PC-3 (cell line): ENCODE data around the gene MAP2K2. TPM values are rescaled to one million over a fixed set of nuclear protein-coding genes. Genes with fewer than 3 reads are reported as not detected.

Experiments
- ATAC-seq: fragments of 200-7000 bp; cut with Tn5 transposase; 2 replicates; pipeline ENCODE4 v1.9.1; 2020; ENCODE audit warnings: mild to moderate bottlenecking, moderate library complexity
- BruUV-seq: library from RNA; stranded (reverse); fragments of 400-500 nt; replicated peaks from 2 replicates; lab custom pipeline; 2021; lab: Mats Ljungman, UMichigan
- CTCF ChIA-PET: fragments of 300-600 bp; sonication (Branson Sonifier 250); formaldehyde crosslinking; loops from one replicate; lab custom pipeline; 2022; ENCODE audit warnings: antibody characterized with exemption; lab: Charles Lee
- POLR2A ChIA-PET: fragments of 300-600 bp; sonication (Branson Sonifier 250); formaldehyde crosslinking; loops from one replicate; lab custom pipeline; 2022; ENCODE audit warnings: antibody characterized with exemption; ENCODE audit not compliant: unreplicated experiment; lab: Charles Lee
- DNase-seq: peaks from one replicate; pipeline ENCODE4 v3.0.0-alpha.2; 2015
- H2AFZ ChIP-seq: fragments of 300-600 bp; sonication (generic); 2 replicates; pipeline ENCODE4 v1.6.0; 2016; ENCODE audit warnings: antibody characterized with exemption, low read length
- H3F3A ChIP-seq: fragments of 300-600 bp; sonication (generic); one replicate; pipeline ENCODE4 v1.6.0; 2017; ENCODE audit warnings: antibody characterized with exemption, low read length, control low read depth, mild to moderate bottlenecking; ENCODE audit not compliant: unreplicated experiment
- H3K27ac ChIP-seq: fragments of 300-600 bp; sonication (generic); 2 replicates; pipeline ENCODE4 v1.5.1; 2016; ENCODE audit warnings: mild to moderate bottlenecking, low read length
- H3K27me3 ChIP-seq: fragments of 300-600 bp; sonication (generic); 2 replicates; pipeline ENCODE4 v1.6.1; 2016; ENCODE audit warnings: low read length, mixed read lengths
- H3K36me3 ChIP-seq: fragments of 300-600 bp; sonication (generic); 2 replicates; pipeline ENCODE4 v1.6.1; 2016; ENCODE audit warnings: low read depth, mixed run types, low read length, mixed read lengths
- H3K4me1 ChIP-seq: fragments of 300-600 bp; sonication (generic); 2 replicates; pipeline ENCODE4 v1.5.1; 2016; ENCODE audit warnings: low read length; ENCODE audit not compliant: insufficient read depth
- H3K4me2 ChIP-seq: fragments of 300-600 bp; sonication (generic); 2 replicates; pipeline ENCODE4 v1.6.0; 2016; ENCODE audit warnings: low read length
- H3K4me3 ChIP-seq: fragments of 300-600 bp; sonication (generic); 2 replicates; pipeline ENCODE4 v1.5.1; 2016; ENCODE audit warnings: mild to moderate bottlenecking, low read length, mixed read lengths
- H3K79me2 ChIP-seq: fragments of 300-600 bp; sonication (generic); 2 replicates; pipeline ENCODE4 v1.6.1; 2017; ENCODE audit warnings: low read length, mixed read lengths
- H3K9ac ChIP-seq: fragments of 300-600 bp; sonication (generic); 2 replicates; pipeline ENCODE4 v1.6.0; 2016; ENCODE audit warnings: mild to moderate bottlenecking, low read length
- H3K9me2 ChIP-seq: fragments of 300-600 bp; sonication (generic); replicated peaks from 2 replicates; pipeline ENCODE4 v1.6.1; 2016; ENCODE audit warnings: mixed run types, low read length, mixed read lengths
- H3K9me3 ChIP-seq: fragments of 300-600 bp; sonication (generic); 2 replicates; pipeline ENCODE4 v1.6.1; 2016; ENCODE audit warnings: low read length, mixed read lengths
- H4K20me1 ChIP-seq: fragments of 300-600 bp; sonication (generic); 2 replicates; pipeline ENCODE4 v1.6.1; 2016; ENCODE audit warnings: low read length, mixed read lengths
- EZH2 ChIP-seq: fragments of 300-600 bp; sonication (generic); IDR thresholded peaks from one replicate; pipeline ENCODE4 v1.6.1; 2017; ENCODE audit warnings: antibody characterized with exemption, mild to moderate bottlenecking, low read length; ENCODE audit not compliant: unreplicated experiment
- EZH2phosphoT487 ChIP-seq: fragments of 300-600 bp; sonication (generic); IDR thresholded peaks from 2 replicates; pipeline ENCODE4 v1.6.1; 2018; ENCODE audit warnings: mild to moderate bottlenecking, antibody characterized with exemption, low read length, borderline replicate concordance
- intact Hi-C: fragments of 100-400 bp; cut with micrococcal nuclease; formaldehyde crosslinking; loops from 2 replicates; pipeline ENCODE4 v1.9.0; 2023
- total RNA-seq: library from RNA; depleted of rRNA; stranded (reverse); fragments of >200 nt; gene quantifications from 2 replicates; pipeline ENCODE4 v1.2.3, GENCODE V29; 2014
- TF ChIP-seq, protein P1 (sequence below): fragments of 300-600 bp; sonication (generic); conservative IDR thresholded peaks from 2 replicates; pipeline ENCODE4 v1.5.1; 2017; ENCODE audit warnings: antibody characterized with exemption, low read depth, mild to moderate bottlenecking, low read length

The MAP2K2 gene
- total RNA-seq, 1 experiment from 2014 or later = 229 TPM

DNA sequence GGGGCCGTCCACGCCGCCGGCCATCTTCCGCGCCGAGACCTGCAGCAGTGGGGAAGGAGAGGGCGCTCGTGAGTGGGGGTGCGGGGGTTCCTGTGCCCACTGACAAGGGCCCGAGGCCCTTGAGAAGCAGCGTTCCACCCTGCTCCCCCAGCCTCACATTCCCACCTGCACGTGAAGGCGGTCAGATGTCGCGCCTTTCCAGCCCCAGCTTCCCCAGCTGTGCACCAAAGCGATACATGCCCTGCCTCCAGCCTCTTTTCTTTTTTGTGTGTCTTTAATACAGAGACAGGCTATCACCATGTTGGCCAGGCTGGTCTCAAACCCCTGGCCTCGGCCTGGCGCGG lies 68.7 kb downstream of the MAP2K2 start:
- CTCF ChIA-PET = no interaction called here
- H3K4me2 ChIP-seq = no peak overlapping the region
- intact Hi-C loops = no loop called here

DNA sequence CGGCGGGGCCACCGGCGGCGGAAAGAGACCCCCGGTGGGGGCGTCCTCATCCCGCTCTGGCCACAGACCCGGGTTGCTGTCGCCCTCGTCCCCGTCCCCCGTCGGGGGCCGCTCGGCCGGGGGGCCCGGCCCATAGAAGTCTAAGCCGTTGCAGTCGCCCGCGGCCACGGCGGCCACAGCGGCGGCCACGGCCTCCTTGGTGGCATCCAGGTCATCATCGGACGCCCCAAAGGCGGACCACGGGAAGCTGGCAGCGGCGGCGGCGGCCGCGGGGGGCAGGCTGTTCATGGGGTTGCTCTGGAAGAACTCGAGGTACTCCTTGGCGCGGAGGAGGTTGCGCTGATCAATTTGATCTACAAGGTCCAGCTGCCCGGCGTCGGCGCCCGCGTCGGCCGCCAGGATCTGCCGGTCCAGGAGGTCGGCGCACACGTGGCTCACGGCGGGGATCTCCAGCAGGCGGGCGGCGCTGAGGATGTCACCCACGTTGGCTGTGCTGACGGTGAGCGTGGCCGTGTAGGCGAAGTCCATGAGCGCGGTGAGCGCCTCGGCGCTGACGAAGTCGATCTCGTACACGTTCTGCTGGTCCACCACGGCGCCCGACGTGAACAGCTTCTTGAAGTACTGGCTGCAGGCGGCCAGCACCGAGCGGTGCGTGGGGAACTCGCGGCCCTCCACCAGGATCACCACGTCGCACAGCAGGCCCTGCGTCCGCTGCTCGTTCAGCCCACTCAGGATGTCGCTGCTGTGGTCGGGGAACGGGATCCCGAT lies 69.3 kb downstream of the MAP2K2 start:
- H3K27me3 ChIP-seq = no peaks in the 10 kb centered on the region
- no peak overlapping the region for H3K9ac ChIP-seq
- intact Hi-C loops = no loop called here
- DNase-seq = no peak
- no peak overlapping the region for H3K4me3 ChIP-seq
- H3K9me2 ChIP-seq = no peaks in the 10 kb centered on the region
- CTCF ChIA-PET = no interaction called here
- no peak for TF ChIP-seq EZH2phosphoT487
- TF ChIP-seq, protein P1, sequence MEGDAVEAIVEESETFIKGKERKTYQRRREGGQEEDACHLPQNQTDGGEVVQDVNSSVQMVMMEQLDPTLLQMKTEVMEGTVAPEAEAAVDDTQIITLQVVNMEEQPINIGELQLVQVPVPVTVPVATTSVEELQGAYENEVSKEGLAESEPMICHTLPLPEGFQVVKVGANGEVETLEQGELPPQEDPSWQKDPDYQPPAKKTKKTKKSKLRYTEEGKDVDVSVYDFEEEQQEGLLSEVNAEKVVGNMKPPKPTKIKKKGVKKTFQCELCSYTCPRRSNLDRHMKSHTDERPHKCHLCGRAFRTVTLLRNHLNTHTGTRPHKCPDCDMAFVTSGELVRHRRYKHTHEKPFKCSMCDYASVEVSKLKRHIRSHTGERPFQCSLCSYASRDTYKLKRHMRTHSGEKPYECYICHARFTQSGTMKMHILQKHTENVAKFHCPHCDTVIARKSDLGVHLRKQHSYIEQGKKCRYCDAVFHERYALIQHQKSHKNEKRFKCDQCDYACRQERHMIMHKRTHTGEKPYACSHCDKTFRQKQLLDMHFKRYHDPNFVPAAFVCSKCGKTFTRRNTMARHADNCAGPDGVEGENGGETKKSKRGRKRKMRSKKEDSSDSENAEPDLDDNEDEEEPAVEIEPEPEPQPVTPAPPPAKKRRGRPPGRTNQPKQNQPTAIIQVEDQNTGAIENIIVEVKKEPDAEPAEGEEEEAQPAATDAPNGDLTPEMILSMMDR = no peak
- TF ChIP-seq EZH2 = no peak
- peaks cover 9% of the 10 kb centered on the region for H3K36me3 ChIP-seq
- POLR2A ChIA-PET = no interaction called here
- no TSS peak for BruUV-seq
- no peak overlapping the region for H2AFZ ChIP-seq
- H3K27ac ChIP-seq = no peak overlapping the region
- no peaks in the 10 kb centered on the region for H3F3A ChIP-seq
- peaks cover 39% of the 10 kb centered on the region for H3K4me1 ChIP-seq
- no peak overlapping the region for H3K4me2 ChIP-seq
- ATAC-seq = no peak
- no peaks in the 10 kb centered on the region for H3K9me3 ChIP-seq
- peaks cover 91% of the 10 kb centered on the region for H3K79me2 ChIP-seq
- peaks cover 5% of the 10 kb centered on the region; the same call in 1 of the 2 replicates for H4K20me1 ChIP-seq

More for the DNA sequence above, 68.7 kb downstream of the MAP2K2 start:
- no peak for ATAC-seq
- peaks cover 91% of the 10 kb centered on the region for H3K79me2 ChIP-seq
- H4K20me1 ChIP-seq = peaks cover 5% of the 10 kb centered on the region; the same call in 1 of the 2 replicates
- DNase-seq = no peak
- no peaks in the 10 kb centered on the region for H3K9me2 ChIP-seq
- H2AFZ ChIP-seq = no peak overlapping the region
- no TSS peak for BruUV-seq
- no peak overlapping the region for H3K4me3 ChIP-seq
- no peaks in the 10 kb centered on the region for H3K9me3 ChIP-seq
- TF ChIP-seq EZH2 (no peak), EZH2phosphoT487 (no peak)
- TF ChIP-seq, protein P1 = no peak
- peaks cover 39% of the 10 kb centered on the region for H3K4me1 ChIP-seq
- POLR2A ChIA-PET = no interaction called here
- peaks cover 9% of the 10 kb centered on the region for H3K36me3 ChIP-seq
- H3K27me3 ChIP-seq = no peaks in the 10 kb centered on the region
- H3K9ac ChIP-seq = no peak overlapping the region
- no peaks in the 10 kb centered on the region for H3F3A ChIP-seq
- no peak overlapping the region for H3K27ac ChIP-seq
